Activated CD8-positive, alpha-beta memory T cell treated with anti-CD3 and anti-CD28 coated beads for 36 hours (primary cell): ENCODE results near the gene UGT1A9. TPM values are rescaled to one million over a fixed set of nuclear protein-coding genes. Genes with fewer than 3 reads are reported as not detected.
"Not testable (repeated sequence)": the region's sequence is repeated elsewhere in the genome, so short reads cannot be mapped to it uniquely, and the experiment has no call there.

Experiments
- CTCF ChIA-PET: fragments of 350-600 bp; sonication (Branson Sonifier 250); formaldehyde crosslinking; loops from one replicate; lab custom pipeline; 2021; ENCODE audit warnings: antibody characterized with exemption; lab: Charles Lee
- POLR2A ChIA-PET: fragments of 350-600 bp; sonication (Branson Sonifier 250); formaldehyde crosslinking; loops from one replicate; lab custom pipeline; 2021; ENCODE audit warnings: antibody characterized with exemption; lab: Charles Lee
- total RNA-seq, 2 experiments: library from RNA; stranded (reverse); gene quantifications; one replicate each; pipeline ENCODE4 v1.2.3, GENCODE V29; 2021

The UGT1A9 gene
- total RNA-seq: not detected

DNA sequence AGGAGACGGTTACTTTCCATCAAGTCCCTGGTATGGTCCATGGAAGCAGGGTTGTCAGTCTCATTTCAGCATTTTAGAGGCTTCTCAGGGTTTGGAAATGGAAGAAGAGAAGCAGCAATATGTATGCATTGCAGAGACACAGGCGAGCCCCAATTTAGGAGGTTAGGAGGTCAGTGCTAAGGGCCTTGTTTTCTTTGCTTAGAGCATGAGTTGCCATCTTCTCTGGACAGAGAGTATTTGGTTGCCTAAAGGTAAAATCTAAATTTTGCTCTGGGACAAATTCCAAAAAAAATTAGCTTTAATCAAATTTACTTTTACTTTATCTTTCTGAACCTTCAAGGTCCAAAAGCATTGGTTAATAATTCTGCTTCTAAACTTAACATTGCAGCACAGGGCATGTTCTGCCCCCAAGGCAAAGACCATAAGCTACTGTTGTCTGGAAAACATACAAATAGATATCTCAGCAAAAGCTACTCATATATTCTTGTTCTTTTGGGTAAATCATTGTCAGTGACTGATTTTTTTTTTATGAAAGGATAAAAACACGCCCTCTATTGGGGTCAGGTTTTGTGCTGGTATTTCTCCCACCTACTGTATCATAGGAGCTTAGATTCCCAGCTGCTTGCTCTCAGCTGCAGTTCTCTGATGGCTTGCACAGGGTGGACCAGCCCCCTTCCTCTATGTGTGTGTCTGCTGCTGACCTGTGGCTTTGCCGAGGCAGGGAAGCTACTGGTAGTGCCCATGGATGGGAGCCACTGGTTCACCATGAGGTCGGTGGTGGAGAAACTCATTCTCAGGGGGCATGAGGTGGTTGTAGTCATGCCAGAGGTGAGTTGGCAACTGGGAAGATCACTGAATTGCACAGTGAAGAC is at the start of gene UGT1A9:
TSS of gene UGT1A9 (plus strand) at position 609 of the 872 bp plus-strand sequence. CDS start at position 646, 37 bp downstream.
- ChIA-PET POLR2A (no interaction called here), CTCF (no interaction called here)

DNA sequence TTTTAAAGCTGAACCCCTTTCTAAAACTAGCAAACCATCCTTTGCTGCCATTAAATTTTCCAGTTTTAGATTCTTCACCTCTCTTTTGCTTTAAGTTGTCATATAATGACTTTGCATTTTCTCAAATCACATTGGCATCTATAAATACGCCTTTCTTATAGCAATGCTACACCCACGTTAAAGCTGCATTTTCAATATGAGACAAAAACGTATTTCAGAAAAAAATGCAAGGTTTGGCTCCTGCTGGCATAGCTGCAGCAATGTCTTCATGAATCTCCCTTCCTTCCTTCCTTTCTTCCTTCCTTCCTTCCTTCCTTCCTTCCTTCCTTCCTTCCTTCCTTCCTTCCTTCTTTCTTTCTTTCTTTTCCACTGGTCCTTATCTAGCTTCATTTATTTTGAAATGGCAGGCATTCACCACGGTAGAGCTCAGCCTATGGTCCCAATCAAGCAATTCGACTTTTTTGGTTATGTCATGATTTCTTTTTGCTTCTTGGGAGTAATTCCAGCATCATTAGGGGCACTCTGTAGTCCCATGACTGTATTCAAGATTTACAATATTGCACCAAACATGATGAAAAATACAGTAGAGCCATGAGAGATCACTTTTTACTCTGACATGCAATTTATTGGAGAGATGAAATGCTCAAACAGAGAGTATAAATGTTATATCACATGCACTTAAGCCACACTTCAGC is 44.2 kb upstream of the UGT1A9 start:
- CTCF ChIA-PET: no interaction called here
- POLR2A ChIA-PET: no interaction called here

DNA sequence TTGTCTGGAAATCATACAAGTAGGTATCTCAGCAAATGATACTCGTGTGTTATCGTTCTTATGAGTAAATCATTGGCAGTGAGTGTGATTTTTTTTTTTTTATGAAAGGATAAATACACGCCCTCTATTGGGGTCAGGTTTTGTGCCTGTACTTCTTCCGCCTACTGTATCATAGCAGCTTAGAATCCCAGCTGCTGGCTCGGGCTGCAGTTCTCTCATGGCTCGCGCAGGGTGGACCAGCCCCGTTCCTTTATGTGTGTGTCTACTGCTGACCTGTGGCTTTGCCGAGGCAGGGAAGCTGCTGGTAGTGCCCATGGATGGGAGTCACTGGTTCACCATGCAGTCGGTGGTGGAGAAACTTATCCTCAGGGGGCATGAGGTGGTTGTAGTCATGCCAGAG is 35.4 kb upstream of the UGT1A9 start, which contains the start of gene UGT1A10:
TSS of gene UGT1A10 (plus strand) at position 143 of the 400 bp plus-strand sequence. CDS start at position 218, 75 bp downstream.
- CTCF ChIA-PET, POLR2A ChIA-PET: not testable (repeated sequence)

DNA sequence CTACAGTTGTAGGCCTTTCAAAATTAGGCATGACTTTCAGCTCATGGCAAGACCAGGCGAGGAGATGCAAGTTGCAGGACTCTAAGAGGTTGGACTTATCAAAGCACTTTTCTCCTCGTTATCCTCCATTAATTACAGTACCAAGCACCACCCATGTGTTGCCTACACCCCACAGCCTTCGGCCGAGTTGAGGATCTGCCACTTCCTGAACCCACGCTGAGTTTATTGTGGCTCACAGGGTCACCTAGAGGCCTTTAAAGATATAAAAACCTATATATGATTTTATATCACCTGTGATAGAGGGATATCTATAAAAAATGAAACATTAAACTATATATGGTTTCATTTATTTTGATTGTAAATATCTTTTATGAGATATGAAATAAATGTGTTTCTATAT is 32.9 kb upstream of the UGT1A9 start:
- POLR2A ChIA-PET: no interaction called here
- CTCF ChIA-PET: no interaction called here

DNA sequence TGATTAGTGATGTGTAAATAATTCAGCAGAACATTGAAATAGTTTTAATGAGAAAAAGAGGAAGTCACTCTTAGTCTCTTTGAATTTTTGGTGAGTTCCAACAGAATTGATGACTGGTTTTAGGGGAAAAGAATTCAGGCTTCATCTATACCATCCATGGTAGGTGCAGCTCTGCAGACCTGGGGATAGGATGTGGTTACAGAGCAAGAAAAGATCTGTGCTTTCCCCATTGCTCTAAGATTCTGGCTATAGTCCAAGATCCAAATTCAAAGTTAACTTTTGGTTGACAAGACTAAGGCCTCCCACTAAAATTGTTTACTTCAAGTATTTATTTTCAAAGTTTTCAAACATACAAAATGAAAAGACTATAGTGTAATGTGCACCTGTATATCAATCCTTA is 31.8 kb upstream of the UGT1A9 start:
- ChIA-PET POLR2A (no interaction called here), CTCF (no interaction called here)

DNA sequence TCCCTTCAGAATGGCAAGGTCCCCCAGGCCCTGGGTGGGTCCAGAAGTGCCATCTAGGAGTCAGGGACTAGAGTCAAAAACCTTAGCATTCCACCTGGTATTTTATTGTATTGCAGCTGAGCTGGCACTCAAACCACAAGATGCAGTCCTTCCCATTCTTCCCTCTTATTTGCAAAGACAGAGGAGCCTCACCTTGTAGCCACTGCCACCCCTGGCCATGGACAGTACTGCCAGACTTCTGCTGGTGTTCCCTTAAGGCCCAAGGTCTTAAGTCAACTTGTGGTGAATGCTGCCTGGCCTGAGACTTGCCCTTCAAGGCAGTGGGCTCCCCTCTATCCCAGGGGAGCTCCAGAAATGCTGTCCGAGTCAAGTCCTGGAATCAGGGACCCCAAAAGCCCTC is 28.6 kb upstream of the UGT1A9 start:
- POLR2A ChIA-PET: no interaction called here
- CTCF ChIA-PET: no interaction called here

DNA sequence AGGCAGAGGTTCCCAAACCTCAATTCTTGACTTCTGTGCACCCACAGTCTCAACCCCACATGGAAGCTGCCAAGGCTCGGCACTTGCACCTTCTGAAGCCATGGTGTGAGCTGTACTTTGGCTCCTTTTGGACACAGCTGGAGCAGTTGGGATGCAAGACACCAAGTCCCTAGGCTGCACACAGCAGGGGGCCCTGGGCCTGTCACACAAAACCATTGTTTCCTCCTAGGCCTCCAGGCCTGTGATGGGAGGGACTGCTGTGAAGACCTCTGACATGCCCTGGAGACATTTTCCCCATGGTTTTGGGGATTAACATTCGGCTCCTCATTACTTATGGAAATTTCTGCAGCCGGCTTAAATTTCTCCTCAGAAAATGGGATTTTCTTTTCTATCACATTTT is 25.7 kb upstream of the UGT1A9 start:
- POLR2A ChIA-PET, CTCF ChIA-PET: not testable (repeated sequence)

DNA sequence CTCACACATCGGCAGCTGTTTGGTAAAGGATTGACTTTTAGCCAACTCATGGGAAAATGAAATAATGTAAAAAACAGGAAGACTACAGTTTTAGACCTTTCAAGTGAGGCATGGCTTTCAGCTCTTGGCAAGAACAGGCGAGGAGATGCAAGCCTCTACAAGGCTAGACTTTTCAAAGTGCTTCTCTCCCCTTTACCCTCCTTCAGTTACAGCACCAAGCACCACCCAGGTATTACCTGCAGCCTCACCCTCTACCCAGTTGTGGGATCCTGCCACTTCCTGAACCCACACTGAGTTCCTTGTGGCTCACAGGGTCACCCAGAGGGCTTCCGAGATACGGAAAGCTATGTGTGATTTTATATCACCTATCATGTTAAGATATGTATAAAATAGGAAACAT is 20.7 kb upstream of the UGT1A9 start:
- POLR2A ChIA-PET: no interaction called here
- CTCF ChIA-PET: no interaction called here

DNA sequence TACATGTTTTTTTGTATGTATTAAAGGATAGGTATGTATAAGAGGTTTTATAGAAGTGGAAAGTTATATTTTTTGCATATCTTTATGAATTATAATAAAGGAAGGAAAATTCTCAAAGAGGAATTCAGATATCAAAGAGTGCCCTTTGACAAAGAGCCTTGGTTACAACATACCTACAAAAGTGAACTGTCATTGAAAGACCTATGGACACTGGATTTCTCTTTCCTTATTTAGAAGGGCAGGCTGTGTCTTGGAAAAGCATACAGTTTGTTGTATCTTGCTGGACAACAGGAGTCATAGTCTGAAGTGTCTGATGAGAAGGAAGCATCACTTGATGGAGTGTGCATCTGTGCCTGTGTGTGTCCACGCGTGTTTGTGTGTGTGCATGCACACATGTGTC is 20.3 kb upstream of the UGT1A9 start:
- CTCF ChIA-PET: no interaction called here
- POLR2A ChIA-PET: no interaction called here

DNA sequence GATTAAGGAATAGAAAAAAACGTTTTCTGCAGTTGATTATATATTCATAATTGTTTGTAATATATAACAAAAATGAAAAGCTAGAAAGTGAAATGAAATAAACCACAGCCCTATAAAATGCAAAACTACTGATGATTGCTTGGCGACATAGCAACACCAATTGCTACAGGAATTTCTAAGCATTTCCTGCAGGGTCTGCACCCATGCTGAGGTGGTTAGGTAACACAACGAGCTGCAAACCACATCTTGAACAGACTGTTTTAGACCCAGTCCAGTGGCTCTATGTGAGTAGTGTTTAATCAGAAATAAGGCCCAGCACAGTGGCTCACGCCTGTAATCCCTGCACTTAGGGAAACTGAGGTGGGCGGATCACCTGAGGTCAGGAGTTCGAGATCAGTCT is 17.2 kb upstream of the UGT1A9 start:
- ChIA-PET CTCF (no interaction called here), POLR2A (no interaction called here)

DNA sequence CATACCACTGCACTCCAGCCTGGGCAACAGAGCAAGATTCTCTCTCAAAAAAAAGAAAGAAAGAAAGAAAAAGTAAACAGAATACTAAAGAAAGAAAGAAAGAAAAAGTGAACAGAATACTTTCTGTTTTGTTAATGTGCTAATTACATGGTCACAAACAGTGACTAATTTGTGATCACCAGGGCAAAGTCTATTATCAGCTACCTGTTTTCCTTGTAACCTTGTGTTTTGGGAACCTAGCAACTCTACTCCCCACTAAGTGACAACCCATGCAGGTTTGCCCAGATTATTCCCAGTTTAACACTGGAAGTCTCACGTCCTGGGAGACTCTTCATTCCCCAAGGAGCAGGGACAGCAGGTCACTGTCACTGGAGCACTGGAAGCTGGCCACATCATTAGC is 16.7 kb upstream of the UGT1A9 start:
- POLR2A ChIA-PET: no interaction called here
- CTCF ChIA-PET: no interaction called here

DNA sequence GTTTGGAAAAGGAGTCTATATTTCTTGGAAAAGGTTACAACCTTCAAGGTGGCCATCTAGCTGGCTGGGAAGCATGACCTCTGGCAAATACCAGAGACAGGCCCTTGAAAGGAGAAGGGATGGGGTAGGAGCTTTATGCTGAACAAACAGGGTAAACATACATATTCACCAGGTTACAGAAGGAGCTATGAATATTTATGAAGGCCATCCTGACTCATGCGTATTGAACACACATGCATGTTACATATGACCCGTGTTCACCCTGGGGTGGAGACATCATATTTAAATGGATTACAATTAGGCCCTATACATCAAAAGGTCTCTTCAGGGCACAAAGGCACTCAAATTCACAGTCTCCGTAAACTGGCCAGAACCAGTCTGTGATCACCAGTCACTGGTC is 15.8 kb upstream of the UGT1A9 start:
- CTCF ChIA-PET, POLR2A ChIA-PET: not testable (repeated sequence)

DNA sequence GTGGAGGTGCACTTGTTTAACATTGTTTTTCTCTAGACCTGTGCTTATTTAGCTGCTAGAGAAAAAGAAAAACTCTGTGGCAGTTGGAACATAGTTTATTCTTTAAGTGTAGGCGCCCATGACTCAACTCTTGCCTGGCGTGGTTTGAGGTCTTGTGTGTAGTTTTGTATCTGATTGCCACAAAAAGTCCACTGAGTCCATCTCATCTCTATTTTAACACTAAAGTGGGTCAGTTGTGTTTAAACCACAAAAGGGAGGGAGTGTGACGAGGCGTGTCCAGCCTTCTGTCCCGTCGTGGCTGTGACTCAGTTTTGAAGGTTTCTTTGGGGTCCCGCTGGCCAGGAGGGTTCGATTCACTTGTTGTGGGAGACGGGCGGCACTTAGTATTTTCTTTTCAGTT is 15.3 kb upstream of the UGT1A9 start:
- ChIA-PET POLR2A (no interaction called here), CTCF (no interaction called here)

DNA sequence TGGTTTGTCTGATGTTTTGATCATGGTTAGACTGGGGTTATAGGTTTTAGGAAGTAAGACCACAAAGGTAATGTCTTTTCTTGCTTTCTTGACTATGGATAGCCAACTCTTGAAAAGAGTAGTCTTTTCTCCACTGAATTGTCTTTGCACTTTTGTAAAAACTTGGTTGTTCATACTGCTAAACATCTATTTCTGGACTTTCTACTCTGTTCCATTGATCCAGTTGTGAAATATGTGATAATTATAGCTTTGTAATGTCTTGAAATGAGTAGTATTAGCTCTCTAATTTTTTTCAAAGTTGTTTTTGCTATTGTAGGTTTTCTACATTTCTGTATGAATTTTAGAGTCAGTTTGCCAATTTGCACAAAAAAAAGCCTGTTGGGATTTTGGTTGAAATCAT is 13.1 kb upstream of the UGT1A9 start:
- POLR2A ChIA-PET: no interaction called here
- CTCF ChIA-PET: no interaction called here

DNA sequence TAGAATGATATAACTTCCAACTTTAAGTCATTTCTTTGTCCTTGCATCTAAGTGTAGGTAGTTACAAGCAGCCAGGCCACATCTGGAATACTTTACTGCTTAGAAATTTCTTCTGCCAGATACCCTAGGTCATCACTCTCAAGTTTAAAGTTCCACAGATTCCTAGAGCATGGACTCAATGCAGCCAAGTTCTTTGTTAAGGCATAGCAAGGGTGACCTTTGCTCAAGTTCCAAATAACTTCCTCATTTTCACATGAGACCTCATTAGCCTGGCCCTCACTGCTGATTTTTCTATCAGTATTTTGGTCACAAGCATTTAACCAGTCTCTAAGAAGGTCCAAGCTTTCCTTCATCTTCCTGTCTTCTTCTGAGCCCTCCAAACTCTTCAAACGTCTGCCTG is 7.8 kb upstream of the UGT1A9 start:
- POLR2A ChIA-PET: no interaction called here
- CTCF ChIA-PET: no interaction called here

DNA sequence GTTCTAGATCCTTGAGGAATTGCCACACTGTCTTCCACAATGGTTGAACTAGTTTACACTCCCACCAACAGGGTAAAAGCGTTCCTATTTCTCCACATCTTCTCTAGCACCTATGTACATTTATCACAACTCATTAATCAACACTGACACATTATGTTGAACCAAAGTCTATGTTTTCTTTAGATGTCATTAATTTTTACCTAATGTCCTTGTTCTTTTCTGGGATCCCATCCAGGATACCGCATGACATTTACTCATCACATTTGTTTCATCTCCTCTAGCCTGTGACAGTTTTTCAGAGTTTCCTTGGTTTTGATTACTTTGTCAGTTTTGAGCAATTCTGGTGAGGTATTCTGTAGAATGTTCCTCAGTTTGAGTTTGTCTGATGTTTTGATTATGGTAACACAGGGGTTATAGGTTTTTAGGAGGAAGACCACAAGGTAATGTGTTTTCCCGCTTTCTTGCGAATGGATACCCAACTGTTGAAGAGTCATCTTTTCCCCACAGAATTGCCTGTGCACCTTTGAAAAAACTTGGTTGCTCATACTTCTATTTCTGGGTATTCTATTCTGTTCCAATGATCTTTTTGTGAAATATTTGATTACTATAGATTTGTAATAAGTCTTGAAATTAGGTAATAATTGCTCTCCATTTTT is 3.0 kb upstream of the UGT1A9 start:
- POLR2A ChIA-PET: no interaction called here
- CTCF ChIA-PET: no interaction called here

DNA sequence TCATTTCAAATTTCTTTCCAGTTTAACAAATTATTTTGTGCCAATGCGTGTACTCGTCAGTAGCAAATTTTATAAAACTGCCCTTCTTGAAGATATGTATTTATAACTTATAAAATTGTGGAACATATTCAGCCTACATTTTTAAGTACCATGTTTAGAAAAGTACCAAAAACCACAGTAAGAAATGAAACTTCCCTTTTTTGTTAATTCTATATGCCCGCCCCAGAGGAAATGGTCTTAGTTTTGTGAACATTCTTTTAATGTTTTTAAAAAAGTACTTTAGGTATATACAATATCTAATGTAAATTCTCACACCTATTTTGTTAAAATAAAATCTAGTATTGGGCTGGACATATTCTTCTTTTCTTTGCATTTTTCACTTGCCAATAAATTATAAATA is 1.2 kb downstream of the UGT1A9 start:
- POLR2A ChIA-PET: no interaction called here

DNA sequence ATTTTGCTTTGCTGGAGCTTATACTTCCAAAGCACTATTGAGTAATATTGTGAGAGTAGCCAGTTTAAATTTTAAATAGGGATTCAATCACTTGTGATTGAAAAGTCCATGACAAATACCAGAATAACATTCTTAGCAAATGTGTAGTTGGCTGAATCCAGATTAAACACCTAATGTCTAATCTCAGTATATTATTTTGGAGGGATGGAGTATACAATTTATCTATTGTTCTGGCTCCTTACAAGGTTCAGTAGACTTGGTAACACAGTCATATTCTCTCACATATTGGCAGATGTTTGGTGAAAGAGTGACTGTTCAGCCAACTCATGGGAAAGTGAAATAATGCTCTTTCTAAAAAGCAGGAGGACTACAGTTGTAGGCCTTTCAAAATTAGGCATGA is 2.2 kb downstream of the UGT1A9 start:
- CTCF ChIA-PET: no interaction called here
- POLR2A ChIA-PET: no interaction called here

More for the DNA sequence above, 1.2 kb downstream of the UGT1A9 start:
- CTCF ChIA-PET: no interaction called here

DNA sequence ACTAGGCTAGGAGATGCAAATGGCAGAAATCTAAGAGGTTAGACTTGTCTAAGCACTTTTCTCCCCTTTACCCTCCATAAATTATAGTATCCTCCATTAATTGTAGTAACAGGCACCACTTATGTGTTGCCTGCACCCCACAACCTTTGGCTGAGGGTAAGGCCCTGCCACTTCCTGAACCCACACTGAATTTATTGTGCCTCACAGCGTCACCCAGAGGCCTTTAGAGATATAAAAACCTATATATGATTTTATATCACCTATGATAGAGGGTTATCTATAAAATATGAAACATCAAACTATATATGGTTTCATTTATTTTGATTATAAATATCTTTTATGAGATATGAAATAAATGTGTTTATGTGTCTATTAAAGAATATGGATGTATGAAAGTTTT is 2.6 kb downstream of the UGT1A9 start:
- CTCF ChIA-PET: no interaction called here
- POLR2A ChIA-PET: no interaction called here

DNA sequence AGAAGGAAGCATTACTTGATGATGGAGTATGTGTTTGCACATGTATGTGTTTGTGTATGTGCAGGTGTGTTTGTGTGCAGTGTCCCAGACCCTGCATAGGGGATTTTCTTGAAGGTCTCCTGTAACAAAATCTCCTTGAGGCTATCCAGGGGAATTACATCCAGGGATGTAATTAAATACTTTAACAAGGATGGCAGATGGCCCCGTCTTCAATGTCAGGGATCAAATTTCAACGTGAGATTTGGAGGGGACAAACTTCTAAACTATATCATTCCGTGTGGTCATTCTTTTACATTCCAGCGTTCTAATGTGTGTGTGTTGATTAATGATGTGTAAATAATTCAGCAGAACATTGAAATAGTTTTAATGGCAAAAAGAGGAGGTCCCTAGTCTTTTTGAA is 3.3 kb downstream of the UGT1A9 start:
- POLR2A ChIA-PET: no interaction called here
- CTCF ChIA-PET: no interaction called here

DNA sequence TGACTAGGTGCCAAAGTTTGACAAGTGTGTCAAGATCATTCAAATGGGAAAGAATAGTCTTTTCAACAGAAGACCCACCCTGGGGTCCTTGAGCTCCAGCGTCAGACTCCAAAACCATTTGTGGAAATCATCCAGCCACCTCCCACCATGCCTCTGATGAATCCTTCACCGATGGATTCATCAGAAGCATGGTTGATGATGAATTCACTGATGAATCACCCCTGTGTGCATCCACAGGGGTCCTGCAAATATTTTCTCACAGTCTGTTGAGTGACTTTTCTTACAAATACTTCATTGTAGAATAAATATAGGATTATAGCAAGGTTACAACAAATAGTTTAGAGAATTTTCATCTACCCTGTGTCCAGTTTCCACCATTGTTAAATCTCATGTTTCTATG is 4.3 kb downstream of the UGT1A9 start:
- ChIA-PET POLR2A (no interaction called here), CTCF (no interaction called here)
